Keratinocyte (primary cell): ENCODE results near the gene DBNDD1. TPM values are rescaled to one million over a fixed set of nuclear protein-coding genes. Genes with fewer than 3 reads are reported as not detected.

ENCODE experiments used
- DNase-seq: peaks from one replicate; pipeline ENCODE4 v3.0.0-alpha.2; 2011; ENCODE audit warnings: low read depth, missing footprints, low spot score
- FAIRE-seq: peaks from 2 replicates; lab custom pipeline; 2011; peaks lifted over from hg19 to GRCh38; lab: Jason Lieb, UNC
- H2AFZ ChIP-seq: 2 replicates; pipeline ENCODE4 v1.6.0; 2012; ENCODE audit warnings: low read length, control low read depth, inconsistent platforms; ENCODE audit not compliant: control insufficient read depth
- H3K27ac ChIP-seq: 2 replicates; pipeline ENCODE4 v1.5.1; 2011; ENCODE audit warnings: low read length; ENCODE audit not compliant: control insufficient read depth, insufficient read depth
- H3K27me3 ChIP-seq: 3 replicates; pipeline ENCODE4 v1.6.0; 2011; ENCODE audit warnings: low read length; ENCODE audit not compliant: control insufficient read depth, insufficient read depth; ENCODE audit errors: extremely low read depth
- H3K36me3 ChIP-seq, 2 experiments: 2 replicates in 1 of 2; 3 replicates in 1 of 2; pipeline ENCODE4 v1.5.1; 2011; ENCODE audit warnings: low read length in 2 of 2, mild to moderate bottlenecking in 1 of 2; ENCODE audit not compliant: control insufficient read depth in 2 of 2, insufficient read depth in 2 of 2; ENCODE audit errors: extremely low read depth in 1 of 2
- H3K4me1 ChIP-seq: 3 replicates; pipeline ENCODE4 v1.5.1; 2011; ENCODE audit warnings: low read length; ENCODE audit not compliant: control insufficient read depth, insufficient read depth; ENCODE audit errors: extremely low read depth
- H3K4me2 ChIP-seq: 3 replicates; pipeline ENCODE4 v1.6.0; 2011; ENCODE audit warnings: low read depth, low read length; ENCODE audit not compliant: control insufficient read depth, insufficient read depth; ENCODE audit errors: extremely low read depth
- H3K4me3 ChIP-seq, 3 experiments: fragments of 200-600 bp in 1 of 3; sonication (generic) in 1 of 3; 2 replicates in 2 of 3; 3 replicates in 1 of 3; pipeline ENCODE4 v1.5.1; 2011 to 2016; ENCODE audit warnings: low read length in 3 of 3, mild to moderate bottlenecking in 3 of 3, control low read depth in 2 of 3, inconsistent platforms in 1 of 3, low read depth in 1 of 3, mixed read lengths in 1 of 3, mixed run types in 1 of 3, moderate library complexity in 1 of 3; ENCODE audit not compliant: control insufficient read depth in 2 of 3, insufficient read depth in 2 of 3; ENCODE audit errors: extremely low read depth in 1 of 3
- H3K79me2 ChIP-seq: 2 replicates; pipeline ENCODE4 v1.6.0; 2012; ENCODE audit warnings: low read length; ENCODE audit not compliant: control insufficient read depth, insufficient read depth
- H3K9ac ChIP-seq: 3 replicates; pipeline ENCODE4 v1.6.0; 2011; ENCODE audit warnings: low read length; ENCODE audit not compliant: control insufficient read depth, insufficient read depth; ENCODE audit errors: extremely low read depth
- H3K9me1 ChIP-seq: 3 replicates; pipeline ENCODE4 v1.6.0; 2011; ENCODE audit warnings: low read length; ENCODE audit not compliant: control insufficient read depth, insufficient read depth; ENCODE audit errors: extremely low read depth
- H3K9me3 ChIP-seq: 2 replicates; pipeline ENCODE4 v1.5.1; 2012; ENCODE audit warnings: low read depth, low read length; ENCODE audit not compliant: control insufficient read depth
- H4K20me1 ChIP-seq: 3 replicates; pipeline ENCODE4 v1.6.0; 2011; ENCODE audit warnings: low read length; ENCODE audit not compliant: control insufficient read depth, insufficient read depth; ENCODE audit errors: extremely low read depth
- EZH2 ChIP-seq: IDR thresholded peaks from one replicate; pipeline ENCODE4 v1.6.1; 2012; ENCODE audit warnings: inconsistent platforms, mild to moderate bottlenecking, low read length, moderate library complexity
- dilution Hi-C: fragments of 300-500 bp; cut with MboI; formaldehyde crosslinking; loops from one replicate; pipeline ENCODE4 v1.7.0; 2020; ENCODE audit warnings: low sequenced_read_pairs; ENCODE audit not compliant: extremely low pct_ligation_motif_present
- polyA plus RNA-seq, 5 experiments: library from polyadenylated mRNA; depleted of rRNA in 3 of 5; stranded (reverse) in 3 of 5; stranded (forward) in 1 of 5; unstranded in 1 of 5; fragments of >200 nt; gene quantifications; 1 replicate in 1 of 5; 2 replicates in 3 of 5; 3 replicates in 1 of 5; pipeline versions ENCODE4 v1.2.1 to v1.2.3, GENCODE V29; 2011 to 2012; ENCODE audit warnings: missing spikeins in 2 of 5, low read depth in 1 of 5, low replicate concordance in 1 of 5
- TF ChIP-seq, protein P1 (sequence below), 3 experiments: IDR thresholded peaks in 1 of 3; conservative IDR thresholded peaks in 1 of 3; optimal IDR thresholded peaks in 1 of 3; 2 replicates in 2 of 3; 3 replicates in 1 of 3; pipeline versions ENCODE3 to v1.5.1; 2011; ENCODE audit warnings: low read length in 3 of 3, mild to moderate bottlenecking in 3 of 3, moderate library complexity in 2 of 3, control low read depth in 1 of 3, inconsistent platforms in 1 of 3; ENCODE audit not compliant: insufficient read depth in 2 of 3; ENCODE audit errors: extremely low read depth in 1 of 3

DBNDD1 gene
- polyA plus RNA-seq, 1 donor (not counting 4 experiments of a cell fraction or from before 2014, with no cell fraction given) = 1.7 TPM

DNA sequence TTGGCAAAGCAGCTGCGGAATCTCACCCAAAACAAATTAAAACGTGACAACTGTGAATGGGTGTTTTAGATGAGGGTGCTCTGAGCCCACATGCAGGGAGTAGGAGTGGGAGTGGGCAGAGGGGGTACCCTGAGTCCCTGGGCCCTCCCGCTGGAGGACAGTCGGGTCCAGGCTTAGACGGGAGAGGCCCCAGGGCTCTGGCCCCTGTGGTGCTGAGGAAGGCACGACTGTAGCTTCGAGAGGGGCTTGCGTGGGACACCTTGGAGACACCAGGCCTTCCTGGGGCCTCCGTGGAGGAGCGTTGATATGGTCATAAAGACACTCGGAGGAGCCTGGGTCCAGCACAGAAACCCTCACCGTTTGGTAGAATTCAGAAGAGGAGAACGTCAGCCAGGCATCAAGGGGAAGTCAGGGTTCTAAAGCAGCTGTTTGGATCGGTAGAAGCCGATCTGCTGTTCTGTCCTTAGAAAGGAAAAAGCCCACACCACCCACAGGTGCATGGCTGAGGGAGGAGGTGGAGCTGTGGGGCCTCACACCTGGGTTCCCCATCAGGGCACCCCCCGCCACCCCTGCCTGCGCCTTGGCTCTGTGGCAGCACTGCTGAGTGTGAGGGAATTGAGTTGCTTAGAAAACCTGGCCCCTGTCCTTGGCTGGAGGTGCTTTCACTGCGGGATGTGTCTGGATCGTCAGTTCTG, 18.4 kb downstream of the DBNDD1 start:
- TF ChIP-seq, protein P1, sequence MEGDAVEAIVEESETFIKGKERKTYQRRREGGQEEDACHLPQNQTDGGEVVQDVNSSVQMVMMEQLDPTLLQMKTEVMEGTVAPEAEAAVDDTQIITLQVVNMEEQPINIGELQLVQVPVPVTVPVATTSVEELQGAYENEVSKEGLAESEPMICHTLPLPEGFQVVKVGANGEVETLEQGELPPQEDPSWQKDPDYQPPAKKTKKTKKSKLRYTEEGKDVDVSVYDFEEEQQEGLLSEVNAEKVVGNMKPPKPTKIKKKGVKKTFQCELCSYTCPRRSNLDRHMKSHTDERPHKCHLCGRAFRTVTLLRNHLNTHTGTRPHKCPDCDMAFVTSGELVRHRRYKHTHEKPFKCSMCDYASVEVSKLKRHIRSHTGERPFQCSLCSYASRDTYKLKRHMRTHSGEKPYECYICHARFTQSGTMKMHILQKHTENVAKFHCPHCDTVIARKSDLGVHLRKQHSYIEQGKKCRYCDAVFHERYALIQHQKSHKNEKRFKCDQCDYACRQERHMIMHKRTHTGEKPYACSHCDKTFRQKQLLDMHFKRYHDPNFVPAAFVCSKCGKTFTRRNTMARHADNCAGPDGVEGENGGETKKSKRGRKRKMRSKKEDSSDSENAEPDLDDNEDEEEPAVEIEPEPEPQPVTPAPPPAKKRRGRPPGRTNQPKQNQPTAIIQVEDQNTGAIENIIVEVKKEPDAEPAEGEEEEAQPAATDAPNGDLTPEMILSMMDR (optimal IDR thresholded peaks at IDR 0.05 in 1 of 3, IDR thresholded peaks at IDR 0.05 in 1 of 3, conservative IDR thresholded peaks at IDR 0.05 in 1 of 3; ENCODE audit: extremely low read depth in 1 of 3, insufficient read depth in 2 of 3, low read length in 3 of 3) = no peak
- TF ChIP-seq EZH2 = no peak
- H4K20me1 ChIP-seq = no peaks in the 10 kb centered on the region
- H3K27ac ChIP-seq = no peak overlapping the region
- no peaks in the 10 kb centered on the region for H3K79me2 ChIP-seq
- no peak overlapping the region for H3K4me3 ChIP-seq
- no peak overlapping the region for H3K9ac ChIP-seq
- no peak overlapping the region for H2AFZ ChIP-seq
- dilution Hi-C loops = no loop called here
- H3K27me3 ChIP-seq = no peaks in the 10 kb centered on the region
- FAIRE-seq (no peak), DNase-seq (no peak)
- H3K9me3 ChIP-seq = peaks cover 9% of the 10 kb centered on the region
- peaks cover 8% of the 10 kb centered on the region in 2 experiments for H3K36me3 ChIP-seq
- H3K4me1 ChIP-seq = no peaks in the 10 kb centered on the region
- H3K9me1 ChIP-seq = no peaks in the 10 kb centered on the region
- H3K4me2 ChIP-seq = no peak overlapping the region

DNA sequence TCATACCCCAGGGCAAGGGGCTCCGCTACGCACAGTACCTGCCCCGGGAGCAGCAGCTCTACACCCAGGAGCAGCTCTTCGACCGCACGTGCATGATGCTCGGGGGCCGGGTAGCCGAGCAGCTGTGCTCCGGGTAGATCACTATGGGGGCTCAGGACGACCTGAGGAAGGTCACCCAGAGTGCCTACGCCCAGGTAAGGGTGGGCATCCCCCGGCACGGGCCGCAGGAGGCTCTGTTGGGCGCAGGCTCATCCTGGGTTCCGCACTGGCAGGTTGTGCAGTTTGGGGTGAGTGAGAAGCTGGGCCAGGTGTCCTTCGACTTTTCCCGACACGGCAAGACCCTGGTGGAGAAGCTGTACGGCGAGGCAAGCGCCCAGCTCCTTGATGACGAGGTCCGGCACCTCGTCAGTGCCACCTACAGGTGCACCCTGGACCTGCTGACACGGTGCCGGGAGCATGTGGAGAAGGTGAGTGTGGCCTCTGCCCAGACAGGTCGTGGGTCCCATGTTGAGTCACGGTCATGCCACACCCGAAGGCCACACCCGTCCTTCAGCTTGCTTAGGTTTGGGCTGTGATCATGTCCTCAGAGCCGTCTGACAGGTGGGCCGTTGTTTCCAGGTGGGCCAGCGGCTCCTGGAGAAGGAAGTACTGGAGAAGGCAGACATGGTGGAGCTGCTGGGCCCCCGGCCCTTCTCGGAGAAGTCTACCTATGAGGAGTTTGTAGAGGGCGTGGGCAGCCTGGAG, 19.3 kb downstream of the DBNDD1 start:
- Histone ChIP-seq H3K9me3 (peaks cover 18% of the 10 kb centered on the region), H2AFZ (no peak overlapping the region), H4K20me1 (no peaks in the 10 kb centered on the region), H3K4me2 (no peak overlapping the region), H3K9ac (no peak overlapping the region), H3K27me3 (no peaks in the 10 kb centered on the region), H3K36me3 (peaks cover 6 to 8% of the 10 kb centered on the region in 2 experiments), H3K27ac (no peak overlapping the region), H3K4me3 (no peak overlapping the region), H3K4me1 (no peaks in the 10 kb centered on the region), H3K79me2 (no peaks in the 10 kb centered on the region), H3K9me1 (no peaks in the 10 kb centered on the region)
- TF ChIP-seq EZH2 = no peak
- TF ChIP-seq, protein P1 (optimal IDR thresholded peaks at IDR 0.05 in 1 of 3, IDR thresholded peaks at IDR 0.05 in 1 of 3, conservative IDR thresholded peaks at IDR 0.05 in 1 of 3; ENCODE audit: extremely low read depth in 1 of 3, insufficient read depth in 2 of 3, low read length in 3 of 3) = peak; percentile 15 to 35 (median 32)
- DNase-seq = no peak
- dilution Hi-C loops = no loop called here
- FAIRE-seq = no peak
